GM18951 (cell line): Measurements from ENCODE around the gene TGFBR3L.

Experiments used
- POLR2A ChIP-seq: IDR thresholded peaks from 4 replicates; pipeline ENCODE4 v1.6.1; 2011; ENCODE audit warnings: mild to moderate bottlenecking; ENCODE audit not compliant: insufficient read length, insufficient read depth; ENCODE audit errors: extremely low read depth
- in situ Hi-C: fragments of 300-500 bp; cut with MboI; formaldehyde crosslinking; loops from one replicate; pipeline ENCODE4 v1.12.0; 2022; ENCODE audit warnings: low sequenced_read_pairs, mixed read lengths, inconsistent platforms; ENCODE audit not compliant: unreplicated experiment

Gene TGFBR3L

GRCh38 chr19:7962644-7963268 is 48.1 kb downstream of the TGFBR3L start:
- in situ Hi-C loops, result no loop called here
- TF ChIP-seq POLR2A, result no peak

DNA sequence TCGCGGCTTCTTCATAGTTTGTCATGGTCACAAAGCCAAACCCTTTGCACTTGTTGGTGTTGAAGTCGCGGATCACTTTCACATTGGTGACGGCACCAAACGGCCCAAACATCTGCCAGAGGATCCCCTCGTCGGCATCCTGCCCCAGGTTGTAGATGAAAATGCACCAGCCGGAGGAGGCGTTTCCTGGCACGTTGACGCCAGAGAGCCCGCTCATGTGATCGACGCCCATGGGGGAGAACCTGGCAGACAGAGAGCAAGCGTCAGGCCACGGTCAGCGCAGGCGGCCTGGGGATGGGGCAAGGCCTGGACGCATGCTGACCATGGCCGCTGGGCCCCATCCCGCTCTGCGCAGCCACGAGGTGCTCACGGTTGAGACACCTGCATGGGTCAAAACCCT is 48.9 kb downstream of the TGFBR3L start:
- no peak for TF ChIP-seq POLR2A
- in situ Hi-C loops, result no loop called here

GRCh38 chr19:7965259-7965841 is 50.7 kb downstream of the TGFBR3L start:
- in situ Hi-C loops, result no loop called here
- TF ChIP-seq POLR2A, result no peak

DNA sequence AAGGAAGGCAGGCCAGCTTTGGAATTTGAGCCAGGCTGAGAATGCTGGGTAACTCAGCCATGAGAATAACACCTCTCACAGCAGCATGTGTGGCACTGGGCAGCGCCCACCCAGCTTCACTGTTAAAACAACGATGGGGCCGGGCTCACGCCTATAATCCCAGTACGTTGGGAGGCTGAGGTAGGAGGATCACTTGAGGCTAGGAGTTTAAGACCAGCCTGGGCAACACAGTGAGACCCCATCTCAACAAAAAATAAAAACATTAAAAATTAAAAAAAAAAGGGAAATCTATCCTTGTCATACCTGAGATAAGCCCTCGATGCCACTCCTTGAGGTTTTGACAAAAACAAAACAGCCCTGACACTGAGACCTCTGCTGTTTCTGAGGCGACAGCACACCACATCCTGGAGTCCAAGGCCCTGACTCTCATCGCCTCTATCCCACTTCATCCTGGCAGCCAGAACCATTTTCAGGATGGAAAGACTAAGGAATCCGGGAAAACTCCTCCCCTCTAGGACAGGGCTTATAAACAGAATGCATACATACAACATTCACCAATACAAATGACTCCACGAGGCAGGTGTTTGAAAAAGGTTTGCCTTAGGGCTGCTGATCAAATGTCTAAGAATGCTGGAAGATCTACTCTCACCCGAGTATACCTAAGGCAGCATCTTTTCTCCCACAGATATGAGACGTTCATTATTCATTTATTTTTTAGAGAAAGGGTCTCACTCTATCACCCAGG is 51.5 kb downstream of the TGFBR3L start:
- in situ Hi-C loops, result no loop called here
- TF ChIP-seq POLR2A, result no peak

DNA sequence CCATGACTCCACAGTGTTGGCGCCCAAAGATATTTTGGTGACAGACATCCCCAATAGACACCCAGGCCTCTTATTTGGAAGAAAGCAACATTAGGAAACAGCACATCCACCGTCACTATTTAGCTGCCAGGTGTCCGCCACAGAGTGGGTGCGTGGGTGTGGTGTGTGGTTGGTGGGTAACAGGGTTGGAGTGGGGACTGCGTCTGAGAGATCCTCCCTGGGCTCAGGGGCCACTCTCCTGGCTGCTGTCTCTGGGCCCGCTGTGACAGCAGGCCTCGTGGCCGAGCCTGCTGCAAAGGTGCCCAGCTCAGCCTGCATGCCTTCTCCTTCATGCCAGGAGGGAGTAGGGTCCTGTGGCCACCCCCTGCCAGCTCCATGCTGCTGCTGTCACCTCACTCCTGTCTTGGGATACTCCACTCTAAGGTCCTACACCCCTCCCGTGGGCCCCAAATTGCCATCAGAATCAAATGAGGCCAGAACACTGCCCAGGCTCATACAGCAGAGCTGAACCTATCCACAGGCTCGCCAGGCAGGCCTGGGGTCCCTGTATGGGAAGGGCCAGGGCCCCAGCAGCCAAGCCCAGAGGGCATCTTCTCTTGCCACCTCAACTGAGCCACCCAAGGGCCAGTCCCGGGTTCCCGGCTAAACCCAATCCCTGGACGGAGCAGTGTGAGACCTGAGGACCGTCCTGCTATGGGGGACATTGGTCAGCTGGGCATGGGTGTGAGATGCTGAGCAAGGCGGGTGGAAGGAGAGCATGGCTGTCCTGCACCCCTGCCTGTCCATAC is 53.6 kb downstream of the TGFBR3L start:
- TF ChIP-seq POLR2A, result no peak
- in situ Hi-C loops, result no loop called here
